HG02973 (cell line): Measurements from ENCODE around the gene ENTPD6.
A peak's percentile ranks its signal among the peaks of the same experiment; 100 is the strongest.
"Not testable (repeated sequence)": the region's sequence is repeated elsewhere in the genome, so short reads cannot be mapped to it uniquely, and the experiment has no call there.

Experiments
- ATAC-seq: cut with Tn5 transposase; IDR thresholded peaks from one replicate; pipeline ENCODE4 v1.9.1; 2021; ENCODE audit warnings: moderate library complexity; ENCODE audit not compliant: unreplicated experiment

ENTPD6 gene

DNA sequence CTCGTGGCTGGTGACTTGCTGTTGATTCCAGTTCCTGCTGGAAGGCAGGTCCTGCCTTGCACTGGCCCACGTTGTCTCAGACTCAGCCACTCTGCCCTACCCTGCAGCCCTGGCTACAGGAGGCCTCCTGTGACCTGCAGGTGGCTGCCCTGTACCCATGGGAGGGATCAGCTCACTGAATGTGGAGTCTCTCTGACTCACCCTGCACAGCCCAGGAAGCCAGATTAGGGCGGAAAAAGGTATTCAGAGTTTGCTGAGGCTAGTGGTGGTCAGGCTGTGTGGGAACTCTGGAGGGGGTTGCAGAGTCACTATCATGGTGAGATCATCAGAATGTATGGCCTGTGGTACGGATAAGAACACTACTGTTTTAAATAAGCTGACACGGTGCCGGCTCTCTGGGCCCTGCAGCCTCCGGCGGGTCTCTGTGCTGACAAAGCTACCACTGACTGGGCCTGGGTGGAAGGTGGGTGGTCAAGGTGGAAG is 27.7 kb downstream of the ENTPD6 start:
- ATAC-seq, result no peak

DNA sequence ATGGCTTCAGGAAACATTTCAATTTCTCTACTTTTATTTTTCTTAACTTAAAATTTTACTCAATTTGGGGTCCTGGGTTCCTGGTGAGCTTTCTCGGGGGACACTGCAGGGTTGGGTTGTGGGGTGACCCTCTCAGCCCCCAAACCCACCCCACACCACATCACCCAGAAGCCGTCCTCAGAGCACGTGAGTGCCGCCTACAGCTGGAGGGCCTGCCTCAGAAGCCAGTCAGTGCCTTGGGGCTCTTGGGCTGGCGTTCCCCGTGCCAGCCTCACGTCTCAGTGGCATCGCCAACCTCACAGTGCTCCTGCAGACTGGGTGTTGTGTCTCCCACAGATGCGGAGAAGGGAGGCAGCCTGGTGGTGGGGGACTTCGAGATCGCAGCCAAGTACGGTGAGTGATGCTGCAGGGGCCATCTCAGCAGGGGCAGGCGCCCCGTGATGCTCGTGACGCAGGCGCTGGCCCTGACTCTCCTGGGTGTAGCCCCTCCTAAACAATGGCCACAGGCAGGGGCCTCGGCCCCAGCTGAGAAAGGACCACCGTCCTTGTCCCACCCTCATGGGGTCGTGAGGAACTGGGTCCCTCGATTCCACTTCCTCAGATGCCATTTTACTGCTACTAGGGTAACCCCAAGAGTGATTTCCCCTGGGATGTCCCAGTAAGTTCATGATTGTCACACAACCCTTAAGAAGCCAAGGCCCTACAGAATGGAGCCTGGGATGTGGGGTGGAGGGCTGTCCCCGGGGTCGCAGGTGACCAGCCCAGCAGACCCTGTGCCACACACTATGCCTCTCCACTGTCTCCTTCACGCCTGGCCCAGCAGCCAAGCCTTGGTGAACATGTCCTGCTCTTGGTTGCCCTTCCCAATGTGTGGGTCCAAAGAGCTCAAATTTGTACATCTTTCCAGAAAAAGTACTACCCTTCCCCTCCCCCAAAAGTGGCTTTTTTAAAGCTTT is 28.5 kb downstream of the ENTPD6 start:
- no peak for ATAC-seq

DNA sequence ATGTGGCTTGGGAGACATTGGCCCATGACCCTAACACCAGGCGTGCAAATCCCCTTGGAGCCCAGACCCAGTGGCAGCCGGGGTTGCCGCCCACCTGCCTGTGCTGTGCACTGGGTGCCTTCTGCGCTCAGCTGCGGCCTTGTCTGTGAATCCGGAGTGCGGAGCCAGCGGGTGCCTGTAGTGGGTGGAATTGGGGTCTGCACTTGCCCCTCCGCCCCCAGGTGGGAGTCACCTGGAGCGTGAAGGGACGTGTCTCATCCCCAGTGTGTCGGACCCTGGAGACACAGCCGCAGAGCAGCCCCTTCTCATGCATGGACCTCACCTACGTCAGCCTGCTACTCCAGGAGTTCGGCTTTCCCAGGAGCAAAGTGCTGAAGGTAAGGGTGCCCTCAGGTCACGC is 29.4 kb downstream of the ENTPD6 start:
- no peak for ATAC-seq

DNA sequence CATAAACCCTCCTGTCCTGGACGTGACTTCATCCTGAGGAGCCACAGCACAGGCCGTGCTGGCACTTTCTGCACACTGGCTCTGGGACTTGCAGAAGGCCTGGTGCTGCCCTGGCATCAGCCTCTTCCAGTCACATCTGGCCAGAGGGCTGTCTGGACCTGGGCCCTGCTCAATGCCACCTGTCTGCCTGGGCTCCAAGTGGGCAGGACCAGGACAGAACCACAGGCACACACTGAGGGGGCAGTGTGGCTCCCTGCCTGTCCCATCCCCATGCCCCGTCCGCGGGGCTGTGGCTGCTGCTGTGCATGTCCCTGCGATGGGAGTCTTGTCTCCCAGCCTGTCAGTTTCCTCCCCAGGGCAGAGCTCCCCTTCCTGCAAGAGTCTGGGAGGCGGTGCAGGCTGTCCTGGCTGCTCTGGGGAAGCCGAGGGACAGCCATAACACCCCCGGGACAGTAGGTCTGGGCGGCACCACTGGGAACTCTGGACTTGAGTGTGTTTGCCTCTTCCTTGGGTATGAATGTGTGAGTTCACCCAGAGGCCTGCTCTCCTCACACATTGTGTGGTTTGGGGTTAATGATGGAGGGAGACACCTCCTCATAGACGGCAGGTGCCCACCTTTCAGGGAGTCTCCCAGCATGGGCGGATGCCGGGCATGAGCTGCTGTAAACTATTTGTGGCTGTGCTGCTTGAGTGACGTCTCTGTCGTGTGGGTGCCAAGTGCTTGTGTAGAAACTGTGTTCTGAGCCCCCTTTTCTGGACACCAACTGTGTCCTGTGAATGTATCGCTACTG is 30.3 kb downstream of the ENTPD6 start:
- ATAC-seq, result no peak

DNA sequence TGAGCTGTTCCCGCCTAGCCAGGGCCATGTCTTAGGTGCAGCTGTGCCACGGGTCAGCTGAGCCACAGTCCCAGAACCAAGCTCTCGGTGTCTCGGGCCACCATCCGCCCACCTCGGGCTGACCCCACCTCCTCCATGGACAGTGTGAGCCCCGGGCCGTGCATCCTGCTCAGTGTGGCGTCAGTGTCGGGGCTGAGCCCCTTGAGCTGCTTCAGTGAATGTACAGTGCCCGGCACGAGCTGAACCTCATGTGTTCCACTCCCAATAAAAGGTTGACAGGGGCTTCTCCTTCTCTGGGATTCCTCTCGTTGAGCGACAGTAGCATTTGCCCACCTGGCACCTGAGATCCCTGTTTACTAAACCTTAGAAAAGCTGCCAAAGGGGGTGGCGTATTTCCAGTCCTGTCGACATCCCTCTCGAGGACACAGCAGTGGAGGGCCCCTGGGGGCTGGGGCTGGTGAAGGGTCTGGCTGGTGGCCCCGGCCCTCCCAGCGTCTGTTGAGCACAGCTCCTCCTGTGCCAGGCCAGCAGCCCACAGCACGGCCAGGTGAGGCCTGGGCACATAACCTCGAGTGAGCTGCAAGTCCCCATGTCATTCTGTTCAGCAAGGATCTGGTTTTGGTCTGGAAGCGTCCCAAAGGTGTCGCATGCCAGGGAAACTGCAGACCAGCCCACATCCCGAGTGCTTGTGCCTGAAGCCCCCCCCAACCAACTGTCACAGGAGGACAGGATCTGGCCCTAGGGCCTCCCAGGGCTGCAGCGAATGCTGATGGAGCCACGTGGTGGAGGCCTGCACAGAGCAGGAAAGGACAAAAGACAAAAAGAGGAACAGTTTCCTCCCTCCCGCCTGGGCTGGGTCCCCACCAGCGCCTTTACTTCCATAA is 31.2 kb downstream of the ENTPD6 start:
- ATAC-seq, result no peak

DNA sequence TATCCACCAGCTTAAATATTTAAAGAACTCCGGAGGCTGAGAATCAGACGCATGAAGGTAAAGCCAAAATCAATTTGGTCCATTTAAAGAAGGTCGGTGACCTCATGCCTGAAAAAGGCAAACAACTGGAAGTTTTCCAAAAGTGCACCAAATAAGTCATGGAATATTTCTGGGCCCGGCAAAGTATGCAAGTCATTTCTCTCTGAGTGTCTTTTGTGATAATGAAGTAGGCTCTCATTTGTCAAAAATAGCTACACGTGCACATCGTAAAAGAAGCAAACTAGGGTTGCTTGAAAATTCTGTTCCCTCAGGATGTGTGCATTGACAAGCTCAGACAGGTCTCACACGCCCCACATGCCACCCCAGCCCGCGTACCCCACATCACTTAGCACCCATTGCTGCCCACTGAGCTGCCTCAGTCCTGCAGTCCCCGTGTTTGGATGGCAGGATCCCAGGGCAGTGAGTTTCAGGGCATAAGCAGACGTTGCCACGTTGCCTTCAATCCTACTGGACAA is 31.9 kb downstream of the ENTPD6 start:
- no peak for ATAC-seq

DNA sequence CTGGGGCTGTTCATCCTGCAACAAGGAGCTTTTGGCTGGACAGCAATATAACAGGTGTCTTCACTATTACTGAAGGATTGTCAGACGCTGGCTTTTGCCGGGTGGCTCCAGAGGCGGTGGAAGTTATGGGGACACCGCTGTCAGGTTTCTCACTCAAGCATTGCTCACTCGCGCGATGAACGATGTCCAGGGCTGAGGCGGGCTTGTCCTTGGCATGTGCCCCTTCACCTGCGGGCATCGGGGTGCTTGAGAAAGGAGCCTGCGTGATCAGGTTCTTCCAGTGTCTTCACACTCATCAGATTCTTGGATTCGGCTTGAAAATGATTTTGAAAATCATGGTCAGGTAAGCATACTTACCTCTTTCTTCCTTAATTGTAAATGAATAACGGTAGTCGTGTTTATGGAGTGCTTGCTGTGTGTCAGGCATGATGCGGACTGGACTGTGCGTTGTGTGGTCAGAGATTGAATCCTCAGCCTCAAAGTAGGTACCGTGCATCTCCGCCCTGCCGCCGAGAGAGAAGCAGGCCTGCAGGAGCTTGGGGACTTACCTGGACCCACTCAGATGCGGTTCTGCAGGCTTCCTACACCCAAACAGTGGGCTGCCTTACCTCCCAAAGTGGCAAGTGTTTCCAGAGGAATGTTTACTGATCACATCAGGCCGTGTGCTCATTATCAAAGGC is 34.1 kb downstream of the ENTPD6 start:
- no peak for ATAC-seq

DNA sequence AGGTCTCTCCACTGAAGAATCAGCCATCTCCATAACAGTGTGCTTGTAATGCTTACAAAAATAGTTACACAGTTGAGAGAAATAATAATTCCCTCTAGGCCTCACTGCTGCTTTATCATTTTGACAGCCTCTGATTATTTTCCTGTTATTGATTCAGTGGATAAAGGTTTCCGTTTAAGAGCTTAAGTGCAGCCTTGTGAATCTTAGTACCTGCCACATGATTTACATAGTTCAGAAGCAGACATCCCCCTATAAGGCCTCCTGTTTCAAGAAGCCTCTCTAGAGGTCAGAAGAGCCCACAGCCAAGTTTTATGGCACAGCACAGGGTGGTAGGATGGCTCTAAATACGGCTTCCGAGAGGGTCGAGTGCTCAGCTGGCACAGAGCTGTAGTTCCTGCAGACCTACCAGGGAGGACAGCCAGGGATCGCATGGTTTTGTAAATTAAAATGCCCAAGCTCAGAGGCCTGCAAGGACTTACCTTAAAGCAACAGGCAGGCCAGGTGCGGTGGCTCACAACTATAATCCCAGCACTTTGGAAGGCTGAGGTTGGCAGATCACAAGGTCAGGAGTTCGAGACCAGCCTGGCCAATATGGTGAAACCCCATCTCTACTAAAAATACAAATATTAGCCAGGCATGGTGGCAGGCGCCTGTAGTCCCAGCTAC is 34.8 kb downstream of the ENTPD6 start:
- no peak for ATAC-seq

DNA sequence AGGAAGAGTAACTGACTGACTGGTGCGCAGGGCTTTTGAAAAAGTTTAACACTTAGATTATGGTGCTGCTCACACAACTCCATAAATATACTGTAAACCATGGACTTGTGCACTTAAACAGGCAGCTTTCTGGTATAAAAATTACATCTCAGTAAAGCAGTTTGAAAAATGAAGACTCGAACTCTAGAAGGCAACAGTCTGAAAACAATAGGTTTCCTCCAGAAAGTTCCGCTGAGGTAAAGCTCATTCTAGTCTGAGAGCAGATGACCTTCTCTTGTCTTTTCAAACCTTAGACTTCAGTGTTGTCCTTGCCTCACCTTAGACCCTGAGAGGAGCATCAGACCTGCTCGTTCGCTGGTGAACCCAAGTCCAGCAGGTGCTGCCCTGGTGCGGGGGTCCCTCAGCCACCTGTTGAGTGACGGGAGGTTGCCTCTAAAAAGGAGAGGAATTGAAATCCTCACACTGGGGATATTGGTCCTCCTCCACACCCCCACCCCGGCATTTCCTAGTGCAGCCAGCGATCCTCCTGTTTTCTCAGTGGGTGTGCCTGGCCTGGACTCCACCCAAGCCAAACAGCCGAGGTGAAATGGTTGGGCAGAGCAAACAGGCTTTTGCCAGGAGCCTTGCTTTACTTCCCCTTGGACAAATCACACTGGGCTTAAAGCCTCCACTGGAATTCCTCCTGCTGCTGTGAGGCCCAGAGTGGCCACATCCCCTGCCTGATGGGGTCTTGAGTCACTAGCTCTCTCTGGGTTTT is 37.7 kb downstream of the ENTPD6 start:
- ATAC-seq, result no peak

DNA sequence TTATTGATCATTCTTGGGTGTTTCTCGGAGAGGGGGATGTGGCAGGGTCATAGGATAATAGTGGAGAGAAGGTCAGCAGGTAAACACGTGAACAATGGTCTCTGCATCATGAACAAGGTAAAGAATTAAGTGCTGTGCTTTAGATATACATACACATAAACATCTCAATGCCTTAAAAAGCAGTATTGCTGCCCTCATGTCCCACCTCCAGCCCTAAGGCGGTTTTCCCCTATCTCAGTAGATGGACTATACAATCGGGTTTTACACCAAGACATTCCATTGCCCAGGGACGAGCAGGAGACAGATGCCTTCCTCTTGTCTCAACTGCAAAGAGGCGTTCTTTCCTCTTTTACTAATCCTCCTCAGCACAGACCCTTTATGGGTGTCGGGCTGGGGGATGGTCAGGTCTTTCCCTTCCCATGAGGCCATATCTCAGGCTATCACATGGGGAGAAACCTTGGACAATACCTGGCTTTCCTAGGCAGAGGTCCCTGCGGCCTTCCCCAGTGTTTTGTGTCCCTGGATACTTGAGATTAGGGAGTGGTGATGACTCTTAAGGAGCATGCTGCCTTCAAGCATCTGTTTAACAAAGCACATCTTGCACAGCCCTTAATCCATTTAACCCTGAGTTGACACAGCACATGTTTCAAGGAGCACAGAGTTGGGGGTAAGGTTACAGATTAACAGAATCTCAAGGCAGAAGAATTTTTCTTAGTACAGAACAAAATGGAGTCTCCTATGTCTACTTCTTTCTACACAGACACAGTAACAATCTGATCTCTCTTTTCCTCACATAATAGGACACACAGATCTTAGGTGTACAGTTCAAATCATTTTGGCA is 38.7 kb downstream of the ENTPD6 start:
- ATAC-seq, result not testable (repeated sequence)

DNA sequence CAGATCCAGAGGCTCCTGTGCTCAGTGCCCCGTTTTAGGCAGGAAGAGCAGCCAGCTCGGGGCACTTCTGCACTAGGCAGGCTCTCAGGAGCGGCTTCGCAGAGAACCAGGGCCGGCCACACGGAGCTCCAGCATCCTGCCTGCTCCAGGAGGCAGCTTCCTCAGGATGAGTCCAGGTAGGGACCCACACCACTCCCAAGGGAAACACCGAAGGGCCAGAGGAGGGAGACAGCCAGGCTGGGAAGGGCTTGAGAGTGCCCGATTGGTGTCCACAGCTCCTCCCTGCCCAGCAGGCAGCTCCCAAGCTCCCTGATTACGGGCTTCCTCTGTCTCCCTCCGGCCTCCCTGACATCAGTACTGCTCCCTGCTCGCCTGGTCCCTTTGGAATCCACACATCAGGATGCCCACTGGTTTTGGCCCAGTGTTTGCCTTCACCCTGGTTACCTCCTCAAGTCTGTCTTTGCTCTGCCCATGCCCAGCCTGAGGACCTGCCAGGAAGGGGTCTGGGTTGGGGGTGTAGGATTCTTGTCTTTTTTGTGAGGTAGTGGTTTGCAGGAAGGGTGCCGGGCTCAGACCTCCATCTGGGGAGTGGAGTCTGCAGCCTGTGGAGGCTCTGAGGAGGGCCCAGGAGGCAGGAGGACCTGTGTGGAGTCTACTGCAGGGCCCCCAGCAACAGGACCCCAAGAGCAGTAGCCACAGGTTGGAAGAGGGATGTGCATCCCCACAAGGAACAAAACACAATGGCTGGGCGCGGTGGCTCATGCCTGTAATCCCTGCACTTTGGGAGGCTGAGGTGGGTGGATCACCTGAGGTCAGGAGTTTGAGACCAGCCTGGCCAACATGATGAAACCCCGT is 41.2 kb downstream of the ENTPD6 start:
- ATAC-seq, result no peak

DNA sequence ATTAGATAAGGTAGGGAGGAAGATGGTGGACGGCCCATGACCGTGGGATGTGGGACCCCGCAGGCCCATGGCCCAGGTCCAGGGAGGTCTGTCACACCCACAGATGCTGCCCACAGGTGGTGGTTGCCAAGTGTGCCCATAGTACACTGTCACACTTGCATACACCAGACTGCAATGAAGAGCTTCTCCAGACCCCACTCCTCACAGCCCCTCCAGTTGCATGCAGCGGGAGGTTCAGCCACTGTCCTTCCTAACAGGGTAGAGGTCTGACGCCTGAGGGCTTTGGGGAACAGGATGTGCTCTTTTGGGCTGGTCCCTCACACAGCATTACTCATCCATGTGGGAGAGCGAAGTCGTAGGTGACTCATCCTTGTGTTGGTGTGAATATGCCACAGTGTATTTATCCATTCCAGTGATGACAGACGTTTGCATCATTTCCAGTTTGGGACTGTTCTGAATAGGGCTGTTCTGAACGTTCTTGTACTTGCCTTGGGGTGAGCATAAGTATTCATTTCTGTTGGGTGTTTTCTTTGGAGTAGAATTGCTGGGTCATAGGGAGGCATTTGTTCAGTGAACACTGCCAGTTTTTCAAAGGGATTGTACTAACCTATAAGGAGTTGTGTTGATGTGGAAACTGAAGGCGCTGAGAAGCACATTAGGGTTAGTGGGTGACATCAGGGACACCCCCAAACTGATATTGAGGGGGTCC is 42.3 kb downstream of the ENTPD6 start:
- peak; percentile 54 for ATAC-seq

DNA sequence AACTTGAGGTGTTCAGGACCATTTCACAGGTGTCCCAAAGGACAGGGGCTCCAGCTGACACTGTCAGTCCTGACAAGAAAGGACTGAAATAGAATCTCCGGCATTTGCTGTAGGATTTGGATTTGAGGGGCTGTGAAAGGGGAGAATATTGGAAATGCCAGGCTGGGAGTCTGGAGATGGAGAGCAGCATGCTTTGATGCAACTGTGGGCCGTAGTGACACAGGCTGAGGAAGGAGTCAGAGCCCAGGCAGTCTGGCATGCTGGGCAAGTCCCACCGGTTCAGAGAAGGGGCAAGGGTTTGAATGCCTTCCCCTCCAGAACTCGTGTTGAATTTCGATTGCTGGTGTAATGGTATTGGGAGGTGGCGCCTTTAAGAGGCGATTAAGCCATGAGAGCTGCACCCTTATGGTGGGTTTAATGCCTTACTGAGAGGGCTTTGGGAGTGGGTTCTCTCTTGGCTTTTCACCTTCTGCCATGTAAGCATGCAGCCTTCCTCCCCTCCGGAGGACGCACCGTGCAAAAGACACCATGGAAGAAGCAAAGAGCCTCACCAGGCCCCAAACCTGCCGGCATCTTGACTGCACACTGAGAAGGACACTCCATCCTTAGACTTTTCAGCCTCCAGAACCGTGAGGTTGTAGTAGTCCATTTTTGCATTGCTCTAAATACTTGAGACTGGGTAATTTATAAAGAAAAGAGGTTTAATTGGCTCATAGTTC is 43.0 kb downstream of the ENTPD6 start:
- ATAC-seq, result no peak

DNA sequence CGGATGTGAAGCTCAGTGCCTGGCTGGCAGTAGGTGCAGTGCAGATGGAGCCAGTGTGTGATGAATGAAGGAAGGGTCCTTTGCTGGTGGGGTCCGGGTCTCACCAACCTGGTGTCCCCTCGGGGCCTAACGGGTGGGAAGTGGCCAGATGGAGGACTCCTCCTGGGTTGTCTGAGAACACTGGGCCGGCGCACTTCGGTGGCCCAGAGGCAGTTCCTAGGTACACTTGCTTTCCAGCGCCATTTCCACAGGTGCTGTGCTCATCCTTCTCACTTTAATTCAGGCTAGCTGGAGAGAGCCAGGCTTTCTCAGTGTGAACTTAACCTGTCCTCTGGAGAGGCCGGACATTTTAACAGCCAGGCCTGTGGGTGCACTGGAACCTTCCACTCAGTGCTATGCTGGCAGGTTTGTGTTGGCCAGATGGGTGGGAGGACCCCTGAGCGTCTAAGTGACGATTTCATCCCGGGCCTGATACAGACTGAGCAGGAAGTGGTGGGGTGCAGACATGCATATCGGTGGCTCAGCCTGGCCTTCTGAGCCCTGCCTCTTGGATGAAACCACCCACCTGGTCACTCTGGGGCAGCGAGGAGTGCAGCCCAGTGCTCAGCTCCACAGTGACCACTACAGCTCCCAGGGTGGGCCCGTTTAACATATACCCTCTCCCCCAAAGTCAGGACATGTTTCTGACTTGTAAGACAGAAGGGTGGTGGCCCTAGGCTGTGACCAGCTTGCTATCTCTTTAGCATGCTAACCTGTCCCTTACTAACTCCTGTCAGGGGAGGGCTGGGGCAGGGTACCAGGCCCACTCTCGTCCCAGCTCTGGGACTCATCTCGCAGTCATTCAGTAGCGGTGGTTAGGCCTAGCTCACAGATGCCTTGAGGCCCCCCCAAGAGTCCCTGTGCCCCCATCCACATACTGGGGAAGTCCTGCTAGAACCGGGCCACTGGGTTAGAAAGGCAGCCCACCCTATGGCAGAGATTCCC is 44.2 kb downstream of the ENTPD6 start:
- no peak for ATAC-seq
